GM19240 (cell line): ENCODE data around the gene KCTD12.

ENCODE experiments used
- DNase-seq: peaks from one replicate; pipeline ENCODE4 v3.0.0; 2011; ENCODE audit warnings: low spot score; ENCODE audit not compliant: insufficient read length

The KCTD12 gene

GRCh38 chr13:76854894-76855293 is 31.3 kb downstream of the KCTD12 start:
- no peak for DNase-seq

GRCh38 chr13:76853921-76854608 is 32.1 kb downstream of the KCTD12 start:
- DNase-seq: no peak

GRCh38 chr13:76853481-76853880 is 32.7 kb downstream of the KCTD12 start:
- DNase-seq: no peak

GRCh38 chr13:76852986-76853385 is 33.2 kb downstream of the KCTD12 start:
- DNase-seq: no peak

- no peak for DNase-seq
These were observed 34.2 kb downstream of the KCTD12 start for GRCh38 chr13:76851961-76852360.

- no peak for DNase-seq
These were observed 36.7 kb downstream of the KCTD12 start for GRCh38 chr13:76849493-76849892.

GRCh38 chr13:76848596-76848995 is 37.6 kb downstream of the KCTD12 start:
- DNase-seq: no peak

GRCh38 chr13:76846363-76846762 is 39.8 kb downstream of the KCTD12 start:
- no peak for DNase-seq

- DNase-seq: no peak
These were observed 40.3 kb downstream of the KCTD12 start for GRCh38 chr13:76845865-76846264.

GRCh38 chr13:76845367-76845766 is 40.8 kb downstream of the KCTD12 start:
- DNase-seq: no peak

GRCh38 chr13:76837801-76838200 is 48.4 kb downstream of the KCTD12 start:
- no peak for DNase-seq

GRCh38 chr13:76836311-76836710 is 49.9 kb downstream of the KCTD12 start:
- DNase-seq: no peak

GRCh38 chr13:76833441-76833954 is 52.7 kb downstream of the KCTD12 start:
- DNase-seq: no peak

- no peak for DNase-seq
These were observed 53.8 kb downstream of the KCTD12 start for GRCh38 chr13:76832258-76832988.

GRCh38 chr13:76830805-76831204 is 55.4 kb downstream of the KCTD12 start:
- DNase-seq: no peak
